Type B pancreatic cell (in vitro differentiated cells): ENCODE measurements around the gene PRIMPOL. TPM values are rescaled to one million over a fixed set of nuclear protein-coding genes. Genes with fewer than 3 reads are reported as not detected.

Experiments
- DNase-seq: peaks from one replicate; pipeline ENCODE4 v3.0.0; 2021; ENCODE audit warnings: mixed read lengths; ENCODE audit not compliant: unreplicated experiment; ENCODE audit errors: extremely low spot score
- H3K27ac Mint-ChIP-seq: 2 replicates; pipeline ENCODE4 v1.8.0; 2021; ENCODE audit warnings: mild to moderate bottlenecking, mixed read lengths
- H3K27me3 Mint-ChIP-seq: 2 replicates; pipeline ENCODE4 v1.8.0; 2021; ENCODE audit warnings: mixed read lengths
- H3K36me3 Mint-ChIP-seq: 2 replicates; pipeline ENCODE4 v1.8.0; 2021; ENCODE audit warnings: mixed read lengths
- H3K4me1 Mint-ChIP-seq: one replicate; pipeline ENCODE4 v1.8.0; 2021; ENCODE audit warnings: mixed read lengths; ENCODE audit not compliant: unreplicated experiment
- H3K4me3 Mint-ChIP-seq: 2 replicates; pipeline ENCODE4 v1.8.0; 2021; ENCODE audit warnings: mild to moderate bottlenecking, mixed read lengths
- H3K9me3 Mint-ChIP-seq: 2 replicates; pipeline ENCODE4 v1.8.0; 2021; ENCODE audit warnings: mixed read lengths
- total RNA-seq: library from RNA; stranded (reverse); gene quantifications from 2 replicates; pipeline ENCODE4 v1.2.1, GENCODE V29; 2021; ENCODE audit warnings: low replicate concordance
- TF ChIP-seq, protein P1 (sequence below): fragments of 200-600 bp; sonication (generic); conservative IDR thresholded peaks from 2 replicates; pipeline ENCODE4 v1.5.0; 2021; ENCODE audit warnings: antibody characterized with exemption, mild to moderate bottlenecking

PRIMPOL gene
- total RNA-seq, 1 donor from 2014 or later, result 24.6 TPM

DNA sequence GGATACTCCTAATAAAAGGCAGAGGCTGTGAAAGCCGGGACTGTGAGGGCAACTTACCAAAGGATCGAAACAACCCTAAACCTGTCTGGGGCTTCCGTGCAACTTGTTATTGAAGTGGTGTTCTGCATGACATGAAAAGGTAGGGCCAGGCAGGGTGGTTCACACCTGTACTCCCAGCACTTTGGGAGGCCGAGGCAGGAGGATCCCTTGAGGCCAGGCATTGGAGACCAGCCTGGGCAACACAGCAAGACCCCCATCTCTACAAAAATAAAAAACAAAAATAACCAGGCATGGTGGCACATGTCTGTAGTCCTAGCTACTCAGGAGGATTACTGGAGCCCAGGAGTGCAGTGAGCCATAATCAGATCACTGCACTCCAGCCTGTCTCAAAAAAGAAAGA, 12.6 kb upstream of the PRIMPOL start:
- no peak for DNase-seq
- Mint-ChIP-seq H3K27ac (no peak overlapping the region), H3K36me3 (peaks cover 34% of the 10 kb centered on the region), H3K4me1 (no peaks in the 10 kb centered on the region), H3K27me3 (no peaks in the 10 kb centered on the region), H3K9me3 (no peaks in the 10 kb centered on the region), H3K4me3 (no peak overlapping the region)
- TF ChIP-seq, protein P1, sequence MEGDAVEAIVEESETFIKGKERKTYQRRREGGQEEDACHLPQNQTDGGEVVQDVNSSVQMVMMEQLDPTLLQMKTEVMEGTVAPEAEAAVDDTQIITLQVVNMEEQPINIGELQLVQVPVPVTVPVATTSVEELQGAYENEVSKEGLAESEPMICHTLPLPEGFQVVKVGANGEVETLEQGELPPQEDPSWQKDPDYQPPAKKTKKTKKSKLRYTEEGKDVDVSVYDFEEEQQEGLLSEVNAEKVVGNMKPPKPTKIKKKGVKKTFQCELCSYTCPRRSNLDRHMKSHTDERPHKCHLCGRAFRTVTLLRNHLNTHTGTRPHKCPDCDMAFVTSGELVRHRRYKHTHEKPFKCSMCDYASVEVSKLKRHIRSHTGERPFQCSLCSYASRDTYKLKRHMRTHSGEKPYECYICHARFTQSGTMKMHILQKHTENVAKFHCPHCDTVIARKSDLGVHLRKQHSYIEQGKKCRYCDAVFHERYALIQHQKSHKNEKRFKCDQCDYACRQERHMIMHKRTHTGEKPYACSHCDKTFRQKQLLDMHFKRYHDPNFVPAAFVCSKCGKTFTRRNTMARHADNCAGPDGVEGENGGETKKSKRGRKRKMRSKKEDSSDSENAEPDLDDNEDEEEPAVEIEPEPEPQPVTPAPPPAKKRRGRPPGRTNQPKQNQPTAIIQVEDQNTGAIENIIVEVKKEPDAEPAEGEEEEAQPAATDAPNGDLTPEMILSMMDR, result no peak

DNA sequence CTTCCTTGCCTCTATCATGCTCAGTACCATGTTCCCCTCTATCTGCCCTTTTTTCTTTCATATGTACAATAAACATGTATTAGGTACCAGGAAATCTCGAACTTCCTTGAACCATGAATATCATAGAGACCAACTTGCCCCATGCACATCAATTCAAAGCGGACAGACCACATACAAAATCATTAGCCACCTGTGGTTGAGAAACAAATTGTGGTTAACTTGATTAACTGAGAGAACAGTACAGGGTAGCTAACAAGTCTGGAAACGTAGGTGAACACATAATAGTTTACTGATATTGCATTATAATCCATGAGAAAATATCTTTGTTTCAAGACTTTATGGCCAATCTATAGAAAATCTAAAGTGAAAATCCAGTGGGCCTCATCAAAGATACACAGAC, 8.5 kb upstream of the PRIMPOL start:
- no peaks in the 10 kb centered on the region for H3K9me3 Mint-ChIP-seq
- peaks cover 14% of the 10 kb centered on the region for H3K4me1 Mint-ChIP-seq
- no peak for DNase-seq
- no peak overlapping the region for H3K4me3 Mint-ChIP-seq
- H3K27me3 Mint-ChIP-seq, result no peaks in the 10 kb centered on the region
- TF ChIP-seq, protein P1, result no peak
- no peak overlapping the region for H3K27ac Mint-ChIP-seq
- H3K36me3 Mint-ChIP-seq, result peaks cover 31% of the 10 kb centered on the region

DNA sequence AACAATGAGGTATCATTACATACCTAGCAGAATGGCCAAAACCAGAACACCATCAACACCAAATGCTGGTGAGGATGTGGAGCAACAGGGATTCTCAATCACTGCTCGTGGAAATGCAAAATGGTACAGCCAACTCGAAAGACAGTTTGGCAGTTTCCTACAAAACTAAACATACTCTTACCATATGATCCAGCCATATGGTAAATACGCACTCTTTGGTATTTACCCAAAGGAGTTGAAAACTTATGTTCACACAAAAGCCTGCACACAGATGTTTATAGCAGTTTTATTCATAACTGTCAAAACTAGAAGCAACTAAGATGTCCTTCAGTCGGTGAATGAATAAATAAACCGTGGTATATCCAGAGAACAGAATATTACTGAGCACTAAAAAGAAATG, 8.1 kb upstream of the PRIMPOL start:
- DNase-seq, result no peak
- Mint-ChIP-seq H3K27ac (no peak overlapping the region), H3K4me1 (peaks cover 18% of the 10 kb centered on the region), H3K27me3 (no peaks in the 10 kb centered on the region), H3K36me3 (peaks cover 35% of the 10 kb centered on the region), H3K4me3 (no peak overlapping the region), H3K9me3 (no peaks in the 10 kb centered on the region)
- TF ChIP-seq, protein P1, result no peak

DNA sequence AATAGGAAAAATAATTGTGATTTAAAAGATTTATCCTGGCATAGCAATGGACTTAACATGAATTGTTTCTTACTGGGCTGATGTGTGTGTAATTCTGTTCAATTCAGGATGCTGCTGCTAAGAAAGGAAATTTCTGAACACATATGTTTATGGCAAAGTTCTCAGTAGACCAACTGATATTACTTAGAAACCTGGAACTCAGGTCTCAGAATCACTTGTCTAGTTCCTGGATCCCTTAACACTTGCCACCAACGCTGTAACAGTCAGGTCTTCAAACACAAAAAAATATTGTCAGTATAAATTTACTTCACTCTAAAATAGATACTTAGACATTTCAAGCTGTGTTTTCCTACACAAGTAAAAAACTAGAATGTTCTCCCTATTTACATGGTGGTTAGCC, 5.8 kb upstream of the PRIMPOL start:
- Mint-ChIP-seq H3K27me3 (no peaks in the 10 kb centered on the region), H3K4me1 (peaks cover 36% of the 10 kb centered on the region), H3K9me3 (no peaks in the 10 kb centered on the region), H3K4me3 (no peak overlapping the region), H3K36me3 (peaks cover 31% of the 10 kb centered on the region), H3K27ac (peak overlapping the region; percentile 39)
- TF ChIP-seq, protein P1, result no peak
- no peak for DNase-seq

DNA sequence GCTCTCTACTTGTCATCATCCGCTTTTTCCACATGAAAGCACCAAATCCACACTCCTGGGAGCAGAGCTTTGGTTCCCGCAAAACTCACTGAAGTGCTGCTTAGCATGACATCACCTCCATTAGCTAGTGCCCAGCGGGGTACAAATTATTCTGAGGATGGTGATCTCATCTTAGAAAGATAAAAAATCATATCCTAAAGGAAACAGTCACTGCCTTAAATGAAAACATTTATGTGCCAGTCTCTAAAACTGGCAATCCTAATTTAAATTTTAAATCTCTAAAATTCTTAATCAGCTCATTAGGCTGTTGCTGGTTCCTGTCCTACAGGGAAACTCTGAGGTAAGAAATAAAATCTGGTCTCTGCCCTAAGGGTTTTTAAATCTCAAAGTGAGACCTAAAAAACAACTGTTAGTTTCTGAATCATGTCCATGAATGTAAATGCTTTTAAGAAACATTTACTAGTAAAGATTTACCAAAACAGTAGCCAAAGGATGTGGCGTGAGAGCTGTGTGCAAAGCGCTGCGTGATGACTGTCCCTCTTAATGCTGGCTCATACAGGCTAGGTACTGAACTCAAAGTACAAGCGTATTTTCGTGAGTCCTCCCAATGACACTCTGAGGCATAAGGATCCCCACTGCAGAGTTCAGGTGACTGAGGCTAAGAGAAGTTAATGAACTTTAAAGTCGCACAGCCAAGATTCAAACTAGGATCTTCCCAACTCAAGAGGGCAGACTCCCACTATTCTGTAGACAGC, 4.8 kb upstream of the PRIMPOL start:
- peaks cover 36% of the 10 kb centered on the region for H3K4me1 Mint-ChIP-seq
- H3K27me3 Mint-ChIP-seq, result no peaks in the 10 kb centered on the region
- H3K9me3 Mint-ChIP-seq, result no peaks in the 10 kb centered on the region
- peaks cover 27% of the 10 kb centered on the region for H3K36me3 Mint-ChIP-seq
- TF ChIP-seq, protein P1, result no peak
- H3K4me3 Mint-ChIP-seq, result peak overlapping the region; percentile 41
- H3K27ac Mint-ChIP-seq, result peak overlapping the region; percentile 18
- no peak for DNase-seq
